AG08396 (cell line): ENCODE results near the gene COL27A1.
"Not testable (repeated sequence)": the region's sequence is repeated elsewhere in the genome, so short reads cannot be mapped to it uniquely, and the experiment has no call there.

Experiments used
- DNase-seq: peaks from one replicate; pipeline ENCODE4 v3.0.0; 2012; ENCODE audit warnings: low spot score, mixed read lengths

COL27A1 gene

GRCh38 chr9:114324492-114324891 is 169.2 kb downstream of the COL27A1 start:
- no peak for DNase-seq

- DNase-seq = not testable (repeated sequence)
Observed at GRCh38 chr9:114324965-114325364, 169.6 kb downstream of the COL27A1 start.

- DNase-seq = not testable (repeated sequence)
Observed at GRCh38 chr9:114325684-114326254, 170.4 kb downstream of the COL27A1 start.

GRCh38 chr9:114327749-114328148 is 172.4 kb downstream of the COL27A1 start:
- DNase-seq = no peak

DNA sequence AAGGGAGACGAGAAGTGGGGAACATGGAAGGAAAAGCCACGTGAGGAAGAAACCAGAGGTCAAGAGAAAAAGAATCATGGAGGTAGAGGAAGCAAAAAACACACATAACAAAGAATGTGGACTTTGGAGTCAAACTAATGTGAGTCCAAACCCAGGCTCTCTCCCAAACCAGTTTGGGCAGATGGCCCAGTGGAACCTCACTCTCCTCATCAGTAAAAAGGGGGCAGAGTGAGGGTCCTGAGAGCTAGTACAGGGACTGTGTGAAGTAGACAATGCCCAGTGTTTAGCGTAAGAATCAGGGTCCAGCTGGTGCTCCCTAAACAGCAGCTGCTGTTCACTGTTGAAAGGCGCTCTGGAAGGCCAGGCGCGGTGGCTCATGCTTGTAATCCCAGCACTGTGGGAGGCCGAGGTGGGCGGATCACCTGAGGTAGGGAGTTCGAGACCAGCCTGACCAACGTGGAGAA is 173.1 kb downstream of the COL27A1 start:
- not testable (repeated sequence) for DNase-seq

DNA sequence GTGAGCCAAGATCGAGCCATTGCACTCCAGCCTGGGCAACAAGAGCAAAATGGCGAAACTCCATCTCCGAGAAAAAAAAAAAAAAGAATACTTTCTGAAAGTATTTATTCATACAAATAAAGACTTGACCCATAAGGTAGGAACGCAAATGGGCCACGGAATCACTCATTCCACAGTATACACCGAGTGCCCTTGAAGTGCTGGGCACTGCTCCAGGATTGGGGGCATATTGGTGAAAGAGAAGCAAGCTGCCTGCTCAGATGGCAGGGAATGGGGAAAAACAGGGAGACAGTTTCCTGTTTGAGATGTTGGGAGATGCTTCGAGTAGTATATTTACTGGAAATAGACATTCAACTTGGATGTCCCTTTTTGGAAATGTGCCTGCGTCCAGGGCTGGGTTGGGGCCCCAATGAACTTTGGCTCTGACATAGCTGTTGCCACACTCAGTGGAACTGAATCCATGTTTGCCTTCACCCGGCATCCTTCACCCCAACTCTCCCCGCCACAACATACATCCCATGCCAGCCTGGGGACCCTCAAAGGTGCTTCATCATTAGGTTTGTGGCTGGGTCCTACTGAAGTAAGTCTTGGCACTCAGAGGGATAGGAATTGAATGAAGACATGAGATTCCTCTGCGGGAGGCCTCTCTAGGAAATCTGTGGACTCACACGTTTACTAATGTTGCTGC is 173.7 kb downstream of the COL27A1 start:
- not testable (repeated sequence) for DNase-seq

DNA sequence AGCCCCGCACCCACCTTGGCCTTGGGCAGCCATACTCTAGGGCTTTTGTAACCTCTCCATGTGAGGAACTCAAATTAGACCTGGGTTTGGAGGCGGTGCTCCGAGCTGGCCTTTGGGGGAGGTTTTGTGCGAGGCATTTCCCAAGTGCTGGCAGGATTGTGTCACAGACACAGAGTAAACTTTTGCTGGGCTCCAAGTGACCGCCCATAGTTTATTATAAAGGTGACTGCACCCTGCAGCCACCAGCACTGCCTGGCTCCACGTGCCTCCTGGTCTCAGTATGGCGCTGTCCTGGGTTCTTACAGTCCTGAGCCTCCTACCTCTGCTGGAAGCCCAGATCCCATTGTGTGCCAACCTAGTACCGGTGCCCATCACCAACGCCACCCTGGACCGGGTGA is 174.3 kb downstream of the COL27A1 start, which contains the start of gene ORM2:
ORM2 (plus strand) TSS at position 245 of the 398 bp plus-strand sequence; CDS start at position 281, 36 bp downstream.
- DNase-seq = not testable (repeated sequence)

GRCh38 chr9:114330636-114331035 is 175.3 kb downstream of the COL27A1 start:
- DNase-seq = no peak

- not testable (repeated sequence) for DNase-seq
Observed at GRCh38 chr9:114331229-114332195, 176.2 kb downstream of the COL27A1 start.

- not testable (repeated sequence) for DNase-seq
Observed at GRCh38 chr9:114332474-114333040, 177.2 kb downstream of the COL27A1 start.

- DNase-seq = not testable (repeated sequence)
Observed at GRCh38 chr9:114333718-114334117, 178.4 kb downstream of the COL27A1 start.

GRCh38 chr9:114334490-114334889 is 179.2 kb downstream of the COL27A1 start:
- DNase-seq = no peak

- no peak for DNase-seq
Observed at GRCh38 chr9:114335745-114336144, 180.4 kb downstream of the COL27A1 start.

GRCh38 chr9:114336157-114336556 is 180.8 kb downstream of the COL27A1 start:
- DNase-seq = no peak

DNA sequence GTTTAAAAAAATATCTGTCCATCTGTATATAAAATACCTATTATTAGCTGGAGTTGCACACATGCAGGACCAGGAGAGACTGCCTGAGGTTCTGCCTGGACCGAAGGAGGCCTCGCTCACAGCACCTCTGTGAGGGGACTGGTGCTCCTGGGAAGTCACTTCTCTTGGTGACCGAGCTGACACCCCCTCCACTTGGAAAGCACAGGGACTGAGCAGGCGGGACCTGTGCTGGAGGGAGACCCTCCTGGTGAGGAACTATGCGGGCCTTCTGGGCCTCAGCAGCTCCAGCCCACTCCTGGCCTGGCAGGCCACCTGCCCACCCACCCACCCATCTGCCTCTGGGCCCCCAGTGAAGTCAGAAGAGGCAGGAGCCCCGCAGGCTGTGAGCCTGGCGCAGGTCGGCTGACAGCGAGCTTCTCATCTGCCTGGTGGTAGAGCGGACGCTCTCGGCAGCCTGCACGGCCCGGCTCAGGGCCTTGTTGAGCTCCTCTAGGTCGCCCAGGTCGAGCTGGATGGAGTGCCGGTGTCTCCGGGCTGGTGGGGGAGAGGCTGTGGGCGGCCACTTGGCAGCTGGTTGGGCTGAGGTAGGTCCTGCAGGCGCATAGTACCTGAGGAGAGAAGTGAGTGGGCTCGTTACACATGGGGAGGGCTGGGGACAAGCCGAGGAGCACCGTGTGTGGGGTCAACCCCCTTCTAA is 181.5 kb downstream of the COL27A1 start:
- no peak for DNase-seq

DNA sequence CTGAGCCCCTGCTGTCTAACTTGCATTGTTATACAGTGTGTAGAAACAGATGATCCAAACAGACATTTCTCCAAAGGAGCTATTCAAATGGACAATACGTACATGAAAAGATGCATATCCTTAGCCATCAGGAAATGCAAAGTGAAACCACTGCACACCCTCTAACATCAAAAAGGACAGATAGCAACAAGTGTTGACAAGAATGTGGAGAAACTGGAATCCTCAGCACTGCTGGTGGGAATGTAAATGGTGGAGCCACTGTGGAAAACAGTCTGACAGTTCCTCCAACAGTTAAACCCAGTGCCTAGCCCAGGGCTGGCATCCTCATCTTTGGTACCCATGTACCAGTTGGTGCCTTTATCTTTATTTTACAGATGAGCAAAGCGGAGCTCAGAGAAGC is 182.8 kb downstream of the COL27A1 start:
- DNase-seq = no peak

- peak; percentile 91 for DNase-seq
Observed at GRCh38 chr9:114339130-114339908, 184.0 kb downstream of the COL27A1 start.

DNA sequence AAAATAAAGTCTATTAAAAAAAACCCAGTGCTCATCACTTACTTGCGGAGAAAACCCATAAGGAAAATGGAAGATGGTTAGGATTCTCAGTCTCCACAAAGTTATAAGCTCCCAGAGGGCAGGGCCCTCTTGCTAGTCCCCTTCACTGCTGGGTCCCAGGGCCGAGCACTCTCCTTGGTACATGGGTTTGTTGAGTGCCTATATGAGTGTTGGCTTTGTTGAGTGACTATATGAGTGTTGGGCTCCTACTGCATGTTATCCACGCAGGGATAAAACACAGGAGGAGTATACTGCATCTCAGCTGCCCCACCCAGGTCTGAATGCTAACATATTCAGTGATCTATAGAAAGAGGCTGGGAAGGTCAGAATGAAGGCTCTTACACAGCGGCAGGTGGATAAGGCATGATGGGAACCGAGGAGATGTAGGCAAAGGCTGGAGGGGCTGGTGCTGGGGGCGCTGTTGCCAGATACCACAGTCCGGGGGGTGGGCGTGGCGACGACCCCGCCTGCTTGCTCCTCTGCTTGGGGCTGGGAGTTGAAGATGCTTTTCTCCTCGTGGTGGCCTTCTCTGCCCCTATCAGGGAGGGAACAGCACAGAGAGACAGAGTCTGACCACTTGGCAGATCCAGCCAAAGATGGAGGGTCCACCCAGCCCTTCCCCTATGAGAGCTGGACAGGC is 186.0 kb downstream of the COL27A1 start:
- no peak for DNase-seq

- DNase-seq = no peak
Observed at GRCh38 chr9:114341991-114342390, 186.7 kb downstream of the COL27A1 start.
